H1 (cell line): ENCODE measurements around the gene APOBEC3G. TPM values are rescaled to one million over a fixed set of nuclear protein-coding genes. Genes with fewer than 3 reads are reported as not detected.
"Not testable (repeated sequence)": the region's sequence is repeated elsewhere in the genome, so short reads cannot be mapped to it uniquely, and the experiment has no call there.

ENCODE experiments used
- CTCF ChIA-PET: fragments of 300-600 bp; sonication (Branson Sonifier 250); formaldehyde crosslinking; loops from one replicate; lab custom pipeline; 2021; ENCODE audit not compliant: partially characterized antibody; lab: Charles Lee
- POLR2A ChIA-PET: fragments of 300-600 bp; sonication (Branson Sonifier 250); formaldehyde crosslinking; loops from one replicate; lab custom pipeline; 2021; ENCODE audit warnings: inconsistent platforms; ENCODE audit not compliant: partially characterized antibody; lab: Charles Lee
- DNase-seq, 2 experiments: peaks; one replicate each; pipeline versions ENCODE4 v3.0.0 to v3.0.0-alpha.2; 2010 to 2022; ENCODE audit warnings: low spot score in 2 of 2, low read depth in 1 of 2, mixed read lengths in 1 of 2
- FAIRE-seq: peaks from 2 replicates; lab custom pipeline; 2011; peaks lifted over from hg19 to GRCh38; lab: Jason Lieb, UNC
- H2AFZ ChIP-seq: 2 replicates; pipeline ENCODE4 v1.8.1; 2012; ENCODE audit warnings: low read length, inconsistent platforms
- H2AK5ac ChIP-seq: 2 replicates; pipeline ENCODE4 v1.6.1; 2013; ENCODE audit warnings: low read depth, low read length
- H2BK120ac ChIP-seq: replicated peaks from 2 replicates; pipeline ENCODE3; 2013; ENCODE audit warnings: low read depth, low read length, inconsistent platforms
- H2BK12ac ChIP-seq: 2 replicates; pipeline ENCODE4 v1.6.1; 2013; ENCODE audit warnings: low read depth, low read length
- H2BK15ac ChIP-seq: 2 replicates; pipeline ENCODE4 v1.6.1; 2013; ENCODE audit warnings: low read length
- H2BK20ac ChIP-seq: 2 replicates; pipeline ENCODE4 v1.6.1; 2013; ENCODE audit warnings: low read length
- H2BK5ac ChIP-seq: 2 replicates; pipeline ENCODE4 v1.6.1; 2013; ENCODE audit warnings: low read depth, low read length
- H3K14ac ChIP-seq: 2 replicates; pipeline ENCODE4 v1.6.1; 2013; ENCODE audit warnings: inconsistent platforms; ENCODE audit not compliant: insufficient read length
- H3K18ac ChIP-seq: 2 replicates; pipeline ENCODE4 v1.6.1; 2013; ENCODE audit warnings: low read length; ENCODE audit errors: extremely low read depth
- H3K23ac ChIP-seq: 2 replicates; pipeline ENCODE4 v1.6.1; 2013; ENCODE audit warnings: inconsistent platforms; ENCODE audit not compliant: insufficient read length
- H3K23me2 ChIP-seq: 2 replicates; pipeline ENCODE4 v1.6.1; 2013; ENCODE audit warnings: low read depth, low read length
- H3K27ac ChIP-seq: 2 replicates; pipeline ENCODE4 v1.6.1; 2011; ENCODE audit warnings: low read depth, low read length, inconsistent platforms
- H3K27me3 ChIP-seq, 4 experiments: replicated peaks in 1 of 4; 1 replicate in 1 of 4; 2 replicates in 3 of 4; pipeline versions ENCODE4 v1.6.1 to v1.8.1; 2011 to 2013; ENCODE audit warnings: low read length in 3 of 4, mild to moderate bottlenecking in 3 of 4, inconsistent platforms in 2 of 4, mixed read lengths in 2 of 4, moderate library complexity in 1 of 4; ENCODE audit not compliant: control insufficient read depth in 3 of 4, insufficient read depth in 3 of 4; ENCODE audit errors: extremely low read depth in 1 of 4
- H3K36me3 ChIP-seq, 4 experiments: 2 replicates each; pipeline versions ENCODE4 v1.6.1 to v1.8.1; 2011 to 2013; ENCODE audit warnings: mild to moderate bottlenecking in 4 of 4, low read length in 3 of 4, moderate library complexity in 2 of 4, control low read depth in 1 of 4, inconsistent platforms in 1 of 4; ENCODE audit not compliant: insufficient read depth in 4 of 4, control insufficient read depth in 2 of 4
- H3K4ac ChIP-seq: replicated peaks from 2 replicates; pipeline ENCODE3; 2013; ENCODE audit warnings: low read length, low read depth, mixed read lengths, inconsistent platforms; ENCODE audit not compliant: insufficient read length
- H3K4me1 ChIP-seq, 4 experiments: replicated peaks in 1 of 4; 1 replicate in 1 of 4; 2 replicates in 3 of 4; pipeline versions ENCODE4 v1.6.1 to v1.8.1; 2011 to 2013; ENCODE audit warnings: low read length in 3 of 4, inconsistent platforms in 2 of 4, mixed read lengths in 1 of 4; ENCODE audit not compliant: insufficient read depth in 4 of 4, control insufficient read depth in 3 of 4
- H3K4me2 ChIP-seq, 2 experiments: 2 replicates each; pipeline versions ENCODE4 v1.6.1 to v1.8.1; 2011 to 2013; ENCODE audit warnings: low read depth in 2 of 2, low read length in 2 of 2, control low read depth in 1 of 2, inconsistent platforms in 1 of 2, mild to moderate bottlenecking in 1 of 2; ENCODE audit not compliant: insufficient read depth in 1 of 2
- H3K4me3 ChIP-seq, 4 experiments: fragments of 200-600, 300-600 bp in 1 of 4; sonication (generic), shearing (Covaris generic), sonication (Bioruptor Twin) in 1 of 4; 2 replicates each; pipeline versions ENCODE4 v1.5.1 to v1.8.1; 2011 to 2016; ENCODE audit warnings: low read length in 4 of 4, low read depth in 3 of 4, control low read depth in 2 of 4, inconsistent platforms in 2 of 4, mild to moderate bottlenecking in 2 of 4, mixed read lengths in 1 of 4, moderate library complexity in 1 of 4; ENCODE audit not compliant: insufficient read depth in 2 of 4; ENCODE audit errors: extremely low read depth in 1 of 4
- H3K56ac ChIP-seq: replicated peaks from 2 replicates; pipeline ENCODE3; 2013; ENCODE audit warnings: low read depth, mild to moderate bottlenecking, mixed read lengths, low read length, inconsistent platforms; ENCODE audit not compliant: insufficient read length
- H3K79me1 ChIP-seq: 2 replicates; pipeline ENCODE4 v1.6.1; 2013; ENCODE audit warnings: low read depth, low read length, control low read depth
- H3K79me2 ChIP-seq, 2 experiments: 2 replicates each; pipeline versions ENCODE4 v1.6.1 to v1.8.1; 2012 to 2013; ENCODE audit warnings: low read length in 2 of 2, mild to moderate bottlenecking in 2 of 2, inconsistent platforms in 1 of 2; ENCODE audit not compliant: insufficient read depth in 2 of 2, control insufficient read depth in 1 of 2
- H3K9ac ChIP-seq, 4 experiments: replicated peaks in 1 of 4; 1 replicate in 1 of 4; 2 replicates in 3 of 4; pipeline versions ENCODE4 v1.6.1 to v1.8.1; 2011 to 2013; ENCODE audit warnings: low read depth in 3 of 4, low read length in 3 of 4, control low read depth in 2 of 4, mild to moderate bottlenecking in 2 of 4, moderate library complexity in 2 of 4, inconsistent platforms in 1 of 4; ENCODE audit errors: extremely low read depth in 1 of 4
- H3K9me3 ChIP-seq, 2 experiments: 2 replicates each; pipeline versions ENCODE4 v1.6.1 to v1.8.1; 2012 to 2013; ENCODE audit warnings: mild to moderate bottlenecking in 2 of 2, moderate library complexity in 2 of 2, control low read depth in 1 of 2, inconsistent platforms in 1 of 2, low read depth in 1 of 2, low read length in 1 of 2, mixed read lengths in 1 of 2; ENCODE audit not compliant: insufficient read depth in 2 of 2
- H4K20me1 ChIP-seq, 2 experiments: replicated peaks in 1 of 2; 2 replicates each; pipeline versions ENCODE3 to v1.8.1; 2011 to 2013; ENCODE audit warnings: inconsistent platforms in 2 of 2, low read length in 2 of 2, mild to moderate bottlenecking in 1 of 2; ENCODE audit not compliant: insufficient read depth in 2 of 2, control insufficient read depth in 1 of 2
- H4K5ac ChIP-seq: 2 replicates; pipeline ENCODE4 v1.6.1; 2013; ENCODE audit warnings: low read length, low read depth, mixed read lengths, inconsistent platforms; ENCODE audit not compliant: insufficient read length
- H4K8ac ChIP-seq: 2 replicates; pipeline ENCODE4 v1.8.0; 2013; ENCODE audit warnings: mild to moderate bottlenecking, moderate library complexity, low read length, inconsistent platforms; ENCODE audit not compliant: insufficient read depth; ENCODE audit errors: extremely low read depth
- H4K91ac ChIP-seq: replicated peaks from 2 replicates; pipeline ENCODE3; 2013; ENCODE audit warnings: low read length, mixed read lengths, inconsistent platforms; ENCODE audit not compliant: insufficient read length
- WGBS, 2 experiments: shearing (Covaris generic) in 1 of 2; methylation state at CpG; one replicate each; pipeline versions ENCODE4 v1.1.6 to v1.1.7; 2013 to 2015; ENCODE audit warnings: low lambda C conversion rate in 2 of 2, mixed read lengths in 2 of 2, inconsistent platforms in 1 of 2, low coverage in 1 of 2, missing lambda C conversion rate in 1 of 2; ENCODE audit not compliant: insufficient replicate concordance in 2 of 2, insufficient coverage in 1 of 2, insufficient read length in 1 of 2; ENCODE audit errors: extremely low coverage in 1 of 2, missing lambda C conversion rate in 1 of 2; 5-methylcytosine and 5-hydroxymethylcytosine counted together
- polyA plus RNA-seq, 7 experiments: library from polyadenylated mRNA; depleted of rRNA in 3 of 7; stranded (reverse) in 5 of 7; unstranded in 2 of 7; fragments of >200 nt in 5 of 7; fragments of 200-250 nt in 2 of 7; gene quantifications; 1 replicate in 5 of 7; 2 replicates in 1 of 7; 4 replicates in 1 of 7; pipeline versions ENCODE4 v1.2.1 to v1.2.3, GENCODE V29; 2011 to 2013; ENCODE audit warnings: missing spikeins in 2 of 7, mixed read lengths in 2 of 7
- total RNA-seq: library from RNA; stranded (reverse); fragmentation: NEBNext Ultra II Directional; extraction: Animal tissue kit (Norgen Biotek cat#: 25700); gene quantifications from 2 replicates; pipeline ENCODE4 v1.2.1, GENCODE V29; 2021

APOBEC3G gene
- total and polyA plus RNA-seq, 2 of the 8 experiments (the other 6 are each of a cell fraction or from before 2014, with no cell fraction given), result 1.7 to 2.0 TPM

DNA sequence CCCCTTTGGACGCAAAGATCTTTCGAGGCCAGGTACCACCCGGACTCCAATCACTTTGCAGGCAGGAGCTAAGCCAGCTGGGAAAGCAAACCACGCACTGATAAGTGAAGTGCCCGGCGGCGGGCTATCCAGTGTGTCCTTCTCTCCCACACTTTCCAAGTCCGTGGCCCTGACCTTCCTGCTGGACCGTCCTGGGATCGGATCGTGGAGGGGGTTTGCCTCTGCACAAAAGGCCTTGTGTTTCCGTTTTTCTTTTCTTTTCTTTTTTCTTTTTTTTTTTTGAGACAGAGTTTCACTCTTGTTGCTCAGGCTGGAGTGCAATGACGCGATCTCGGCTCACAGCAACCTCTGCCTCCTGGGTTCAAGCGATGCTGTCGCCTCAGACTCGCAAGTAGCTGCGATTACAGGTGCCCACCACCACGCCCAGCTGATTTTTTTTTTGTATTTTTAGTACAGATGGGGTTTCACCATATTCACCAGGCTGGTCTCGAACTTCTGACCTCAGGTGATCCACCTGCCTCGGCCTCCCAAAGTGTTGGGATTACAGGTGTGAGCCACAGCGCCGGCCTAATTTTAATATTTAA lies 2.1 kb downstream of the APOBEC3G start:
- not testable (repeated sequence) for FAIRE-seq

More for the DNA sequence above, 2.1 kb downstream of the APOBEC3G start:
- H3K18ac ChIP-seq, H3K27ac ChIP-seq, H3K23me2 ChIP-seq, H4K5ac ChIP-seq, H3K79me1 ChIP-seq, H4K20me1 ChIP-seq, H3K56ac ChIP-seq, H3K27me3 ChIP-seq, H3K23ac ChIP-seq, H2BK12ac ChIP-seq, H3K79me2 ChIP-seq, H2BK120ac ChIP-seq, POLR2A ChIA-PET, H3K9ac ChIP-seq, H4K8ac ChIP-seq, H2AFZ ChIP-seq, H3K9me3 ChIP-seq, H3K4ac ChIP-seq, H3K4me2 ChIP-seq, H2AK5ac ChIP-seq, DNase-seq, H4K91ac ChIP-seq, H3K36me3 ChIP-seq, H2BK20ac ChIP-seq, H3K4me1 ChIP-seq, H3K14ac ChIP-seq, H3K4me3 ChIP-seq, H2BK15ac ChIP-seq, H2BK5ac ChIP-seq: not testable (repeated sequence)
- WGBS, 2 experiments, result 92% methylated on average over 17 of the region's 24 CpGs; no CpG with 5 or more reads in 1 of the 2 experiments
- CTCF ChIA-PET, result interaction anchor here (1.3 kb wide), 1 partner anchor 11 kb away, joined by 6 read pairs; no protein-coding TSS in a partner anchor
